Measurements from ENCODE around the gene PCDHGC5. TPM values are rescaled to one million over a fixed set of nuclear protein-coding genes. Genes with fewer than 3 reads are reported as not detected.

PCDHGC5 gene
- total RNA-seq, 1 experiment from 2014 or later: 3.4 TPM

DNA sequence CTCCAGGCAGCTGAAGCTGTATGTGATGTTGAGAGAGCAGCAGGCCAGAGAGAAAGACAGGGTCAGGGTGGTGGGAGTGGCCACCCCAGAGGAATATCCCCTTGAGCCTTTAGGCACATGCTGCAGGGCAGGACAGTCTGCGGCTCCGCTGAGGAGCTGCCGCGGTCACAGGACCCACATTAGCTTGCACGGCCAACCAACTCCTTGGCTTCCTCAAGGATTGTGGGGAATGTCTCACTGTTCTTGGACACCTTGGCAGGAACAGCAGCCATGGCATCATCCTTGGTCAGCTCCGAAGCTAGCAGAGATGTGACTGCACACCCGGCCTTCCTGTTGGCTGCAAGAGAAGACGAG, 27.8 kb downstream of the PCDHGC5 start:
- Histone ChIP-seq H3K27ac (ENCODE audit: low read depth, low read length, poor library complexity, severe bottlenecking) (peak overlapping the region; percentile 92), H3K4me1 (ENCODE audit: insufficient read depth, low read length, poor library complexity, severe bottlenecking) (peaks cover 63% of the 10 kb centered on the region), H3K36me3 (ENCODE audit: insufficient read depth, low read length, poor library complexity, severe bottlenecking) (peaks cover 27% of the 10 kb centered on the region), H3K27me3 (replicated peaks; ENCODE audit: insufficient read depth, low read depth, low read length, poor library complexity) (no peaks in the 10 kb centered on the region), H3K4me3 (ENCODE audit: low read depth, low read length, poor library complexity, severe bottlenecking) (no peak overlapping the region), H3K9me3 (ENCODE audit: low read depth, low read length, poor library complexity, severe bottlenecking) (no peaks in the 10 kb centered on the region)
- ChIA-PET POLR2A (ENCODE audit: low non-redundant PET) (no interaction called here), CTCF (no interaction called here)
- BruUV-seq (replicated peaks): no TSS peak
- TF ChIP-seq EZH2 (IDR thresholded peaks at IDR 0.05; ENCODE audit: borderline replicate concordance, low read depth, low read length, poor library complexity, severe bottlenecking): no peak
- TF ChIP-seq, protein P1, sequence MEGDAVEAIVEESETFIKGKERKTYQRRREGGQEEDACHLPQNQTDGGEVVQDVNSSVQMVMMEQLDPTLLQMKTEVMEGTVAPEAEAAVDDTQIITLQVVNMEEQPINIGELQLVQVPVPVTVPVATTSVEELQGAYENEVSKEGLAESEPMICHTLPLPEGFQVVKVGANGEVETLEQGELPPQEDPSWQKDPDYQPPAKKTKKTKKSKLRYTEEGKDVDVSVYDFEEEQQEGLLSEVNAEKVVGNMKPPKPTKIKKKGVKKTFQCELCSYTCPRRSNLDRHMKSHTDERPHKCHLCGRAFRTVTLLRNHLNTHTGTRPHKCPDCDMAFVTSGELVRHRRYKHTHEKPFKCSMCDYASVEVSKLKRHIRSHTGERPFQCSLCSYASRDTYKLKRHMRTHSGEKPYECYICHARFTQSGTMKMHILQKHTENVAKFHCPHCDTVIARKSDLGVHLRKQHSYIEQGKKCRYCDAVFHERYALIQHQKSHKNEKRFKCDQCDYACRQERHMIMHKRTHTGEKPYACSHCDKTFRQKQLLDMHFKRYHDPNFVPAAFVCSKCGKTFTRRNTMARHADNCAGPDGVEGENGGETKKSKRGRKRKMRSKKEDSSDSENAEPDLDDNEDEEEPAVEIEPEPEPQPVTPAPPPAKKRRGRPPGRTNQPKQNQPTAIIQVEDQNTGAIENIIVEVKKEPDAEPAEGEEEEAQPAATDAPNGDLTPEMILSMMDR (conservative IDR thresholded peaks at IDR 0.05; ENCODE audit: low read depth, low read length): no peak
- intact Hi-C loops (cut with micrococcal nuclease; ENCODE audit: unreplicated experiment): no loop called here
- DNase-seq (ENCODE audit: low spot score): no peak

DNA sequence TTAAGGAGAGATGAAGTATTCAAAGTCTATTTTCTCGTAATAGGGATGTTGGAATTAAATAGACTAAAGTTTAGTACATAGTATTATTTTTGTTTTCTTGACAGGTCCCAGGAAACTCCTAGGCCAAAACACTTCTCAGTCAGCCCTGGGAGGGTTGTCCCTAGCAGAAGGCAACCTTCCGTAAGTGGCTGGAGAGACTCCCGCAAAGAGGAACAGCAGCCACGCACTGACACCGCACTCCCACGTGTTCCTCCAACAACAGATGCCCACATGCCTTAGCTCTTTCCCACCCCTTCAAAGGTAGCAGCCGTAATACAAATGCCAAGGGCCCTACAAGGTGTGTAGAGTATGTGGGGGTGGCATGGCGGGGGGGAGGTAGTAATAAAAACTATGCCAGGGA, 28.4 kb downstream of the PCDHGC5 start:
- Histone ChIP-seq H3K4me1 (ENCODE audit: insufficient read depth, low read length, poor library complexity, severe bottlenecking) (peaks cover 70% of the 10 kb centered on the region), H3K4me3 (ENCODE audit: low read depth, low read length, poor library complexity, severe bottlenecking) (no peak overlapping the region), H3K36me3 (ENCODE audit: insufficient read depth, low read length, poor library complexity, severe bottlenecking) (peaks cover 24% of the 10 kb centered on the region), H3K27me3 (replicated peaks; ENCODE audit: insufficient read depth, low read depth, low read length, poor library complexity) (no peaks in the 10 kb centered on the region), H3K27ac (ENCODE audit: low read depth, low read length, poor library complexity, severe bottlenecking) (peak overlapping the region; percentile 92), H3K9me3 (ENCODE audit: low read depth, low read length, poor library complexity, severe bottlenecking) (no peaks in the 10 kb centered on the region)
- ChIA-PET POLR2A (ENCODE audit: low non-redundant PET) (no interaction called here), CTCF (no interaction called here)
- BruUV-seq (replicated peaks): no TSS peak
- no peak for DNase-seq (ENCODE audit: low spot score)
- TF ChIP-seq, protein P1 (conservative IDR thresholded peaks at IDR 0.05; ENCODE audit: low read depth, low read length): no peak
- no peak for TF ChIP-seq EZH2 (IDR thresholded peaks at IDR 0.05; ENCODE audit: borderline replicate concordance, low read depth, low read length, poor library complexity, severe bottlenecking)
- intact Hi-C loops (cut with micrococcal nuclease; ENCODE audit: unreplicated experiment): no loop called here

DNA sequence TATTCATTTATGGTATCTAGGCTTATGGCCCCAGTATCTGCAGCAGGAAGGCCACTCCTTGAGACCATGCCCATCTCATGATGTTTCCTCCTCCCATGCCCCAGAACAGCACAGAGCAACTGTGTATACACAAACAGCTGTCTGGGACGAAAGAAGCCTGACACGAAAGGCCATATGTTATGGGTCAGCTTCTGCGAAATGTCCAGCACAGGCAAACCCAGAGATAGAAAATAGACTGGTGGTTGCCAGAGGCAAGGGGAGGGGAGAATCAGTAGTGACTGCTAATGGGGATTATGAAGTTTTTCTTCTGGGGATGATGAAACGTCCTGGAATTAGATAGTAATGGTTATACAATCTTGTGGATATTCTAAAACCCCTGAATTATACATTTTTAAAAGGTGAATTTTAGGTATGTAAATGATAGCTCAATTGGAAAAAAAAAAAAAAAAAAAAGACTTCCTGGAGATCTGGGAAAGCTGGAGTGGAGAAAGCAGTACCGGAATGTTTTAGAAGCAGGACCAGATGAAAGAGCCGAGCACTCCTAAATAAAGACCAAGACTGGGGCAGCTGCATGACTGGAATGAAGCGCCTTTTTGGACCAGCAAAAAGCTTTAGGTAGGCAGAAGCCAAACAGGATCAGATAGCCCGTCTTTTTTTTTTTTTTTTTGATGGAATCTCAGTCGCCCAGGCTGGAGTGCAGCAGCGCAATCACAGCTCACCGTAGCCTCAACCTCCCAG, 29.2 kb downstream of the PCDHGC5 start:
- intact Hi-C loops (cut with micrococcal nuclease; ENCODE audit: unreplicated experiment): no loop called here
- Histone ChIP-seq H3K27ac (ENCODE audit: low read depth, low read length, poor library complexity, severe bottlenecking) (peak overlapping the region; percentile 92), H3K9me3 (ENCODE audit: low read depth, low read length, poor library complexity, severe bottlenecking) (no peaks in the 10 kb centered on the region), H3K36me3 (ENCODE audit: insufficient read depth, low read length, poor library complexity, severe bottlenecking) (peaks cover 29% of the 10 kb centered on the region), H3K4me1 (ENCODE audit: insufficient read depth, low read length, poor library complexity, severe bottlenecking) (peaks cover 70% of the 10 kb centered on the region), H3K27me3 (replicated peaks; ENCODE audit: insufficient read depth, low read depth, low read length, poor library complexity) (no peaks in the 10 kb centered on the region), H3K4me3 (ENCODE audit: low read depth, low read length, poor library complexity, severe bottlenecking) (no peak overlapping the region)
- POLR2A ChIA-PET (ENCODE audit: low non-redundant PET): no interaction called here
- no peak for DNase-seq (ENCODE audit: low spot score)
- no TSS peak for BruUV-seq (replicated peaks)
- CTCF ChIA-PET: no interaction called here
- TF ChIP-seq EZH2 (IDR thresholded peaks at IDR 0.05; ENCODE audit: borderline replicate concordance, low read depth, low read length, poor library complexity, severe bottlenecking): no peak
- TF ChIP-seq, protein P1 (conservative IDR thresholded peaks at IDR 0.05; ENCODE audit: low read depth, low read length): no peak
